H1 (cell line): ENCODE data around the gene ZFP14. TPM values are rescaled to one million over a fixed set of nuclear protein-coding genes. Genes with fewer than 3 reads are reported as not detected.
"Not testable (repeated sequence)": the region's sequence is repeated elsewhere in the genome, so short reads cannot be mapped to it uniquely, and the experiment has no call there.

Source experiments
- CTCF ChIA-PET: fragments of 300-600 bp; sonication (Branson Sonifier 250); formaldehyde crosslinking; loops from one replicate; lab custom pipeline; 2021; ENCODE audit not compliant: partially characterized antibody; lab: Charles Lee
- POLR2A ChIA-PET: fragments of 300-600 bp; sonication (Branson Sonifier 250); formaldehyde crosslinking; loops from one replicate; lab custom pipeline; 2021; ENCODE audit warnings: inconsistent platforms; ENCODE audit not compliant: partially characterized antibody; lab: Charles Lee
- DNase-seq, 2 experiments: peaks; one replicate each; pipeline versions ENCODE4 v3.0.0 to v3.0.0-alpha.2; 2010 to 2022; ENCODE audit warnings: low spot score in 2 of 2, low read depth in 1 of 2, mixed read lengths in 1 of 2
- FAIRE-seq: peaks from 2 replicates; lab custom pipeline; 2011; peaks lifted over from hg19 to GRCh38; lab: Jason Lieb, UNC
- H2AFZ ChIP-seq: 2 replicates; pipeline ENCODE4 v1.8.1; 2012; ENCODE audit warnings: low read length, inconsistent platforms
- H2AK5ac ChIP-seq: 2 replicates; pipeline ENCODE4 v1.6.1; 2013; ENCODE audit warnings: low read depth, low read length
- H2BK120ac ChIP-seq: replicated peaks from 2 replicates; pipeline ENCODE3; 2013; ENCODE audit warnings: low read depth, low read length, inconsistent platforms
- H2BK12ac ChIP-seq: 2 replicates; pipeline ENCODE4 v1.6.1; 2013; ENCODE audit warnings: low read depth, low read length
- H2BK15ac ChIP-seq: 2 replicates; pipeline ENCODE4 v1.6.1; 2013; ENCODE audit warnings: low read length
- H2BK20ac ChIP-seq: 2 replicates; pipeline ENCODE4 v1.6.1; 2013; ENCODE audit warnings: low read length
- H2BK5ac ChIP-seq: 2 replicates; pipeline ENCODE4 v1.6.1; 2013; ENCODE audit warnings: low read depth, low read length
- H3K14ac ChIP-seq: 2 replicates; pipeline ENCODE4 v1.6.1; 2013; ENCODE audit warnings: inconsistent platforms; ENCODE audit not compliant: insufficient read length
- H3K18ac ChIP-seq: 2 replicates; pipeline ENCODE4 v1.6.1; 2013; ENCODE audit warnings: low read length; ENCODE audit errors: extremely low read depth
- H3K23ac ChIP-seq: 2 replicates; pipeline ENCODE4 v1.6.1; 2013; ENCODE audit warnings: inconsistent platforms; ENCODE audit not compliant: insufficient read length
- H3K23me2 ChIP-seq: 2 replicates; pipeline ENCODE4 v1.6.1; 2013; ENCODE audit warnings: low read depth, low read length
- H3K27ac ChIP-seq: 2 replicates; pipeline ENCODE4 v1.6.1; 2011; ENCODE audit warnings: low read depth, low read length, inconsistent platforms
- H3K27me3 ChIP-seq, 4 experiments: replicated peaks in 1 of 4; 1 replicate in 1 of 4; 2 replicates in 3 of 4; pipeline versions ENCODE4 v1.6.1 to v1.8.1; 2011 to 2013; ENCODE audit warnings: low read length in 3 of 4, mild to moderate bottlenecking in 3 of 4, inconsistent platforms in 2 of 4, mixed read lengths in 2 of 4, moderate library complexity in 1 of 4; ENCODE audit not compliant: control insufficient read depth in 3 of 4, insufficient read depth in 3 of 4; ENCODE audit errors: extremely low read depth in 1 of 4
- H3K36me3 ChIP-seq, 4 experiments: 2 replicates each; pipeline versions ENCODE4 v1.6.1 to v1.8.1; 2011 to 2013; ENCODE audit warnings: mild to moderate bottlenecking in 4 of 4, low read length in 3 of 4, moderate library complexity in 2 of 4, control low read depth in 1 of 4, inconsistent platforms in 1 of 4; ENCODE audit not compliant: insufficient read depth in 4 of 4, control insufficient read depth in 2 of 4
- H3K4ac ChIP-seq: replicated peaks from 2 replicates; pipeline ENCODE3; 2013; ENCODE audit warnings: low read length, low read depth, mixed read lengths, inconsistent platforms; ENCODE audit not compliant: insufficient read length
- H3K4me1 ChIP-seq, 4 experiments: replicated peaks in 1 of 4; 1 replicate in 1 of 4; 2 replicates in 3 of 4; pipeline versions ENCODE4 v1.6.1 to v1.8.1; 2011 to 2013; ENCODE audit warnings: low read length in 3 of 4, inconsistent platforms in 2 of 4, mixed read lengths in 1 of 4; ENCODE audit not compliant: insufficient read depth in 4 of 4, control insufficient read depth in 3 of 4
- H3K4me2 ChIP-seq, 2 experiments: 2 replicates each; pipeline versions ENCODE4 v1.6.1 to v1.8.1; 2011 to 2013; ENCODE audit warnings: low read depth in 2 of 2, low read length in 2 of 2, control low read depth in 1 of 2, inconsistent platforms in 1 of 2, mild to moderate bottlenecking in 1 of 2; ENCODE audit not compliant: insufficient read depth in 1 of 2
- H3K4me3 ChIP-seq, 4 experiments: fragments of 200-600, 300-600 bp in 1 of 4; sonication (generic), shearing (Covaris generic), sonication (Bioruptor Twin) in 1 of 4; 2 replicates each; pipeline versions ENCODE4 v1.5.1 to v1.8.1; 2011 to 2016; ENCODE audit warnings: low read length in 4 of 4, low read depth in 3 of 4, control low read depth in 2 of 4, inconsistent platforms in 2 of 4, mild to moderate bottlenecking in 2 of 4, mixed read lengths in 1 of 4, moderate library complexity in 1 of 4; ENCODE audit not compliant: insufficient read depth in 2 of 4; ENCODE audit errors: extremely low read depth in 1 of 4
- H3K56ac ChIP-seq: replicated peaks from 2 replicates; pipeline ENCODE3; 2013; ENCODE audit warnings: low read depth, mild to moderate bottlenecking, mixed read lengths, low read length, inconsistent platforms; ENCODE audit not compliant: insufficient read length
- H3K79me1 ChIP-seq: 2 replicates; pipeline ENCODE4 v1.6.1; 2013; ENCODE audit warnings: low read depth, low read length, control low read depth
- H3K79me2 ChIP-seq, 2 experiments: 2 replicates each; pipeline versions ENCODE4 v1.6.1 to v1.8.1; 2012 to 2013; ENCODE audit warnings: low read length in 2 of 2, mild to moderate bottlenecking in 2 of 2, inconsistent platforms in 1 of 2; ENCODE audit not compliant: insufficient read depth in 2 of 2, control insufficient read depth in 1 of 2
- H3K9ac ChIP-seq, 4 experiments: replicated peaks in 1 of 4; 1 replicate in 1 of 4; 2 replicates in 3 of 4; pipeline versions ENCODE4 v1.6.1 to v1.8.1; 2011 to 2013; ENCODE audit warnings: low read depth in 3 of 4, low read length in 3 of 4, control low read depth in 2 of 4, mild to moderate bottlenecking in 2 of 4, moderate library complexity in 2 of 4, inconsistent platforms in 1 of 4; ENCODE audit errors: extremely low read depth in 1 of 4
- H3K9me3 ChIP-seq, 2 experiments: 2 replicates each; pipeline versions ENCODE4 v1.6.1 to v1.8.1; 2012 to 2013; ENCODE audit warnings: mild to moderate bottlenecking in 2 of 2, moderate library complexity in 2 of 2, control low read depth in 1 of 2, inconsistent platforms in 1 of 2, low read depth in 1 of 2, low read length in 1 of 2, mixed read lengths in 1 of 2; ENCODE audit not compliant: insufficient read depth in 2 of 2
- H4K20me1 ChIP-seq, 2 experiments: replicated peaks in 1 of 2; 2 replicates each; pipeline versions ENCODE3 to v1.8.1; 2011 to 2013; ENCODE audit warnings: inconsistent platforms in 2 of 2, low read length in 2 of 2, mild to moderate bottlenecking in 1 of 2; ENCODE audit not compliant: insufficient read depth in 2 of 2, control insufficient read depth in 1 of 2
- H4K5ac ChIP-seq: 2 replicates; pipeline ENCODE4 v1.6.1; 2013; ENCODE audit warnings: low read length, low read depth, mixed read lengths, inconsistent platforms; ENCODE audit not compliant: insufficient read length
- H4K8ac ChIP-seq: 2 replicates; pipeline ENCODE4 v1.8.0; 2013; ENCODE audit warnings: mild to moderate bottlenecking, moderate library complexity, low read length, inconsistent platforms; ENCODE audit not compliant: insufficient read depth; ENCODE audit errors: extremely low read depth
- H4K91ac ChIP-seq: replicated peaks from 2 replicates; pipeline ENCODE3; 2013; ENCODE audit warnings: low read length, mixed read lengths, inconsistent platforms; ENCODE audit not compliant: insufficient read length
- WGBS, 2 experiments: shearing (Covaris generic) in 1 of 2; methylation state at CpG; one replicate each; pipeline versions ENCODE4 v1.1.6 to v1.1.7; 2013 to 2015; ENCODE audit warnings: low lambda C conversion rate in 2 of 2, mixed read lengths in 2 of 2, inconsistent platforms in 1 of 2, low coverage in 1 of 2, missing lambda C conversion rate in 1 of 2; ENCODE audit not compliant: insufficient replicate concordance in 2 of 2, insufficient coverage in 1 of 2, insufficient read length in 1 of 2; ENCODE audit errors: extremely low coverage in 1 of 2, missing lambda C conversion rate in 1 of 2; 5-methylcytosine and 5-hydroxymethylcytosine counted together
- polyA plus RNA-seq, 7 experiments: library from polyadenylated mRNA; depleted of rRNA in 3 of 7; stranded (reverse) in 5 of 7; unstranded in 2 of 7; fragments of >200 nt in 5 of 7; fragments of 200-250 nt in 2 of 7; gene quantifications; 1 replicate in 5 of 7; 2 replicates in 1 of 7; 4 replicates in 1 of 7; pipeline versions ENCODE4 v1.2.1 to v1.2.3, GENCODE V29; 2011 to 2013; ENCODE audit warnings: missing spikeins in 2 of 7, mixed read lengths in 2 of 7
- total RNA-seq: library from RNA; stranded (reverse); fragmentation: NEBNext Ultra II Directional; extraction: Animal tissue kit (Norgen Biotek cat#: 25700); gene quantifications from 2 replicates; pipeline ENCODE4 v1.2.1, GENCODE V29; 2021

ZFP14 gene
- total and polyA plus RNA-seq, 2 of the 8 experiments (the other 6 are each of a cell fraction or from before 2014, with no cell fraction given), result 1.7 to 8.2 TPM

DNA sequence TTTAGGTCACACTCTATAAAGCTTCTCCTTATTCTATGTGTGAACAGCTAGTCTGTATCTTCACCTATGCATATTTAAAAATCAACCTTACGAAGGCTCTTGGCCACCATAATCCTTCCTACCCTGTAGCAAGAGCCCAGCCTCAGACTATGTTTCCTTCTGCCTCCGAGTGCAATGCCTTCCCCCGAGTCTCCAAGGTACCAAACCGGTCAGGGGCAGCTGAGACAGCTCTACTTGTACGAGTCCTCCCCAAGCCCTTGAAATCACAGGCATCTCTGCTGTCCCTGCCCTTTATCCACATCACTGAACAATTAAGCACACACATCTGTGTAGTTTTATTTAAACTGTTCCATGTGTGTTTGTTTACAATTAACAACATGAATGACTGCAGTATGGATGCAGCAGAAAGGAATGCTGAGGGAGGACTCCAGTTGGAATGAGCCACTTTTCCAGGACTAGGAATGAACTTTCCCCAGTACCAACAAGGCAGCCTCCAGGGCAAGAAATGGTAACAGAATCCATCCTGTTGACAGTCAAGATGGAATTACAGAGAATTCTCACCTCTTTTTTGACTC is 68.5 kb downstream of the ZFP14 start:
- H3K23me2 ChIP-seq, H2BK15ac ChIP-seq, H2BK120ac ChIP-seq, H2BK12ac ChIP-seq, H2BK20ac ChIP-seq, H4K91ac ChIP-seq, H3K79me1 ChIP-seq, H3K27me3 ChIP-seq, H3K9me3 ChIP-seq, H3K56ac ChIP-seq, H4K20me1 ChIP-seq, H3K9ac ChIP-seq, H3K4ac ChIP-seq, POLR2A ChIA-PET, H3K23ac ChIP-seq, H3K27ac ChIP-seq, H3K36me3 ChIP-seq, H2BK5ac ChIP-seq, H2AFZ ChIP-seq, H3K4me3 ChIP-seq, DNase-seq, H3K14ac ChIP-seq, H4K8ac ChIP-seq, H3K79me2 ChIP-seq, H3K18ac ChIP-seq, H3K4me1 ChIP-seq, H4K5ac ChIP-seq, H3K4me2 ChIP-seq, H2AK5ac ChIP-seq: not testable (repeated sequence)
- CTCF ChIA-PET, result interaction anchor here (0.6 kb wide), 1 partner anchor 1207 kb away, joined by 3 read pairs; no protein-coding TSS in a partner anchor
- peak; percentile 39 for FAIRE-seq
- WGBS, 2 experiments, result 88% methylated on average over 3 of the region's 5 CpGs; no CpG with 5 or more reads in 1 of the 2 experiments

- H3K79me1 ChIP-seq, H3K79me2 ChIP-seq, H2AK5ac ChIP-seq, H4K5ac ChIP-seq, FAIRE-seq, H4K91ac ChIP-seq, H3K36me3 ChIP-seq, H3K23me2 ChIP-seq, H3K27me3 ChIP-seq, H3K14ac ChIP-seq, H3K23ac ChIP-seq, H2BK15ac ChIP-seq, POLR2A ChIA-PET, H3K9me3 ChIP-seq, H4K20me1 ChIP-seq, H4K8ac ChIP-seq, H3K4me3 ChIP-seq, H2BK20ac ChIP-seq, H2BK5ac ChIP-seq, DNase-seq, H2AFZ ChIP-seq, H3K27ac ChIP-seq, H3K9ac ChIP-seq, H3K4ac ChIP-seq, H3K4me1 ChIP-seq, H3K4me2 ChIP-seq, H3K56ac ChIP-seq, H3K18ac ChIP-seq, H2BK12ac ChIP-seq, H2BK120ac ChIP-seq: not testable (repeated sequence)
- CTCF ChIA-PET, result interaction anchor here (0.7 kb wide), 1 partner anchor 206 kb away, joined by 3 read pairs; no protein-coding TSS in a partner anchor
- no CpG with 5 or more reads among the region's 23 CpGs for WGBS, 2 experiments
These were observed 69.2 kb downstream of the ZFP14 start for GRCh38 chr19:36309759-36310158.
